Measurements from ENCODE around the gene ABCC2. TPM values are rescaled to one million over a fixed set of nuclear protein-coding genes. Genes with fewer than 3 reads are reported as not detected.

The ABCC2 gene
- total and polyA plus RNA-seq, 9 of the 15 experiments (the other 6 are each of a cell fraction or from before 2014, with no cell fraction given), result 0.03 to 0.18 (median 0.10) TPM; not detected in 1

GRCh38 chr10:99832439-99832838 is 50.0 kb downstream of the ABCC2 start:
- FAIRE-seq (no peak), ATAC-seq (no peak), DNase-seq (ENCODE audit: extremely low read depth in 1 of 4, low spot score in 3 of 4) (no peak)
- POLR2A ChIA-PET, result no interaction called here
- Histone ChIP-seq H3K79me2 (ENCODE audit: control insufficient read depth, insufficient read depth, low read length) (no peaks in the 10 kb centered on the region), H3K4me2 (ENCODE audit: insufficient read depth, low read length) (no peak overlapping the region), H3K9me1 (ENCODE audit: control insufficient read depth, insufficient read depth, low read length) (no peaks in the 10 kb centered on the region), H3K27ac (ENCODE audit: extremely low read depth, low read depth, low read length) (no peak overlapping the region), H3K9ac (ENCODE audit: insufficient read depth in 1 of 2, low read depth in 2 of 2, low read length in 2 of 2) (no peak overlapping the region), H3K9me3 (replicated peaks; ENCODE audit: control insufficient read depth, insufficient read depth, low read depth, low read length) (no peaks in the 10 kb centered on the region), H3K4me1 (replicated peaks in 1 of 2; ENCODE audit: control insufficient read depth in 2 of 2, insufficient read depth in 2 of 2, low read length in 2 of 2) (no peaks in the 10 kb centered on the region), H3K27me3 (ENCODE audit: control insufficient read depth in 2 of 2, insufficient read depth in 2 of 2, low read length in 2 of 2) (peaks cover 0 to 21% of the 10 kb centered on the region in 2 experiments; a peak in 2 of 5 replicates), H3K4me3 (no peak overlapping the region), H3K36me3 (ENCODE audit: control insufficient read depth, insufficient read depth, low read length) (no peaks in the 10 kb centered on the region), H2AFZ (ENCODE audit: low read depth, low read length) (no peak overlapping the region), H4K20me1 (replicated peaks; ENCODE audit: control insufficient read depth, insufficient read depth, low read length) (no peaks in the 10 kb centered on the region)
- TF ChIP-seq ETV1 (tag; conservative IDR thresholded peaks at IDR 0.05; ENCODE audit: low read depth) (0 out of 2 replicates have a peak, but pooled peaks have one; percentile 42), SMARCC2 (IDR thresholded peaks at IDR 0.05; ENCODE audit: low read depth) (no peak)
- in situ Hi-C loops (cut with MboI), result no loop called here
- intact Hi-C loops (cut with micrococcal nuclease), result no loop called here
- CTCF ChIA-PET (ENCODE audit: low intra/inter-chr PET ratio), result no interaction called here
- WGBS (ENCODE audit: insufficient coverage, low coverage, missing lambda C conversion rate), result 0% methylated on average over 2 of the region's 2 CpGs
- BruUV-seq (replicated peaks), result no TSS peak

GRCh38 chr10:99834410-99834809 is 52.0 kb downstream of the ABCC2 start:
- ChIA-PET CTCF (ENCODE audit: low intra/inter-chr PET ratio) (no interaction called here), POLR2A (interaction anchor here (0.5 to 1.3 kb wide), 2 partner anchors 11 to 70 kb away, joined by 3 to 4 read pairs; no protein-coding TSS in a partner anchor)
- intact Hi-C loops (cut with micrococcal nuclease), result no loop called here
- in situ Hi-C loops (cut with MboI), result no loop called here
- H3K9ac ChIP-seq (ENCODE audit: insufficient read depth in 1 of 2, low read depth in 2 of 2, low read length in 2 of 2), result no peak overlapping the region
- H4K20me1 ChIP-seq (replicated peaks; ENCODE audit: control insufficient read depth, insufficient read depth, low read length), result no peaks in the 10 kb centered on the region
- FAIRE-seq (no peak), DNase-seq (ENCODE audit: extremely low read depth in 1 of 4, low spot score in 3 of 4) (peak in 1 of 4 experiments; percentile 12), ATAC-seq (no peak)
- H3K36me3 ChIP-seq (ENCODE audit: control insufficient read depth, insufficient read depth, low read length), result no peaks in the 10 kb centered on the region
- H2AFZ ChIP-seq (ENCODE audit: low read depth, low read length), result no peak overlapping the region
- no peaks in the 10 kb centered on the region for H3K9me1 ChIP-seq (ENCODE audit: control insufficient read depth, insufficient read depth, low read length)
- 4% methylated on average over 4 of the region's 4 CpGs for WGBS (ENCODE audit: insufficient coverage, low coverage, missing lambda C conversion rate)
- no peak overlapping the region for H3K27ac ChIP-seq (ENCODE audit: extremely low read depth, low read depth, low read length)
- no TSS peak for BruUV-seq (replicated peaks)
- no peak overlapping the region for H3K4me3 ChIP-seq
- H3K9me3 ChIP-seq (replicated peaks; ENCODE audit: control insufficient read depth, insufficient read depth, low read depth, low read length), result no peaks in the 10 kb centered on the region
- peaks cover 0 to 21% of the 10 kb centered on the region in 2 experiments; a peak in 2 of 5 replicates for H3K27me3 ChIP-seq (ENCODE audit: control insufficient read depth in 2 of 2, insufficient read depth in 2 of 2, low read length in 2 of 2)
- no peaks in the 10 kb centered on the region for H3K4me1 ChIP-seq (replicated peaks in 1 of 2; ENCODE audit: control insufficient read depth in 2 of 2, insufficient read depth in 2 of 2, low read length in 2 of 2)
- H3K79me2 ChIP-seq (ENCODE audit: control insufficient read depth, insufficient read depth, low read length), result no peaks in the 10 kb centered on the region
- no peak overlapping the region for H3K4me2 ChIP-seq (ENCODE audit: insufficient read depth, low read length)
- TF ChIP-seq REST (IDR thresholded peaks at IDR 0.05; ENCODE audit: borderline replicate concordance) (no peak), REST (CRISPR knock-in tag; IDR thresholded peaks at IDR 0.05; ENCODE audit: low read depth) (no peak), CC2D1A (IDR thresholded peaks at IDR 0.05) (no peak), TCF7 (IDR thresholded peaks at IDR 0.05; ENCODE audit: borderline replicate concordance) (no peak), MEIS2 (IDR thresholded peaks at IDR 0.05; ENCODE audit: partially characterized antibody) (peak; percentile 69), ZNF134 (CRISPR knock-in tag; conservative IDR thresholded peaks at IDR 0.05) (no peak)
